Natural killer cell treated with Interleukin-12 subunit alpha and Interleukin-12 subunit beta and Interleukin-15 and Interleukin-18, amount 100 ng/mL, for 72 hours (primary cell): ENCODE data around the gene SEMA7A. TPM values are rescaled to one million over a fixed set of nuclear protein-coding genes. Genes with fewer than 3 reads are reported as not detected.

Source experiments
- ATAC-seq, 2 donors: fragments of 150-1000 bp; cut with Tn5 transposase in 1 of 2; sonication (Bioruptor Pico), chemical (Tn5 transposase) in 1 of 2; 2 replicates each; pipeline ENCODE4 v1.10.0; 2021
- DNase-seq: peaks from one replicate; pipeline ENCODE4 v3.0.0; 2022; ENCODE audit warnings: low spot score
- H3K27ac Mint-ChIP-seq, 2 donors: 1 replicate in 1 of 2; 2 replicates in 1 of 2; pipeline ENCODE4 v1.8.0; 2022; ENCODE audit warnings: mixed read lengths in 2 of 2, mild to moderate bottlenecking in 1 of 2, moderate library complexity in 1 of 2
- H3K27me3 Mint-ChIP-seq, 2 donors: 1 replicate in 1 of 2; 2 replicates in 1 of 2; pipeline ENCODE4 v1.8.0; 2022; ENCODE audit warnings: mixed read lengths in 2 of 2
- H3K36me3 Mint-ChIP-seq: one replicate; pipeline ENCODE4 v1.8.0; 2022; ENCODE audit warnings: mixed read lengths
- H3K4me1 Mint-ChIP-seq, 2 donors: 1 replicate in 1 of 2; 2 replicates in 1 of 2; pipeline ENCODE4 v1.8.0; 2022; ENCODE audit warnings: low read depth in 2 of 2, mixed read lengths in 2 of 2, mild to moderate bottlenecking in 1 of 2
- H3K4me3 Mint-ChIP-seq: one replicate; pipeline ENCODE4 v1.8.0; 2022; ENCODE audit warnings: mixed read lengths
- H3K9me3 Mint-ChIP-seq: 2 replicates; pipeline ENCODE4 v1.8.0; 2022; ENCODE audit warnings: mixed read lengths
- total RNA-seq, 2 donors: library from RNA; stranded (reverse); gene quantifications; one replicate each; pipeline ENCODE4 v1.2.3, GENCODE V29; 2022

The SEMA7A gene
- total RNA-seq, 2 donors from 2014 or later: 32.1 to 40.8 TPM

GRCh38 chr15:74431116-74431515, 2.6 kb downstream of the SEMA7A start:
- peak overlapping the region; percentile 89 for H3K4me3 Mint-ChIP-seq
- ATAC-seq: no peak

GRCh38 chr15:74430510-74430951, 3.2 kb downstream of the SEMA7A start:
- Mint-ChIP-seq H3K27me3 (no peaks in the 10 kb centered on the region), H3K27ac (no peak overlapping the region), H3K9me3 (no peaks in the 10 kb centered on the region), H3K4me3 (no peak overlapping the region), H3K36me3 (no peaks in the 10 kb centered on the region), H3K4me1 (peaks cover 59 to 62% of the 10 kb centered on the region in 2 donors)
- ATAC-seq: no peak
- no peak for DNase-seq

More at GRCh38 chr15:74431116-74431515, 2.6 kb downstream of the SEMA7A start:
- Mint-ChIP-seq H3K9me3 (no peaks in the 10 kb centered on the region), H3K36me3 (no peaks in the 10 kb centered on the region), H3K27me3 (no peaks in the 10 kb centered on the region), H3K4me1 (peaks cover 64 to 65% of the 10 kb centered on the region in 2 donors), H3K27ac (peak overlapping the region; percentile 61 to 75)
- DNase-seq: no peak

- no peaks in the 10 kb centered on the region for H3K27me3 Mint-ChIP-seq
- no peaks in the 10 kb centered on the region for H3K36me3 Mint-ChIP-seq
- H3K4me1 Mint-ChIP-seq: peaks cover 56 to 57% of the 10 kb centered on the region in 2 donors
- ATAC-seq: no peak
- DNase-seq: no peak
- peak overlapping the region in 1 of 2 donors; percentile 31 for H3K27ac Mint-ChIP-seq
- H3K4me3 Mint-ChIP-seq: peak overlapping the region; percentile 65
- H3K9me3 Mint-ChIP-seq: no peaks in the 10 kb centered on the region
Measured at GRCh38 chr15:74429781-74430400, 3.9 kb downstream of the SEMA7A start.

GRCh38 chr15:74428970-74429780, 4.6 kb downstream of the SEMA7A start:
- Mint-ChIP-seq H3K27ac (peak overlapping the region in 1 of 2 donors; percentile 26), H3K4me3 (peak overlapping the region; percentile 65), H3K36me3 (no peaks in the 10 kb centered on the region), H3K9me3 (no peaks in the 10 kb centered on the region), H3K27me3 (no peaks in the 10 kb centered on the region), H3K4me1 (peaks cover 55 to 56% of the 10 kb centered on the region in 2 donors)
- DNase-seq: no peak
- no peak for ATAC-seq

GRCh38 chr15:74428442-74428787, 5.3 kb downstream of the SEMA7A start:
- DNase-seq: no peak
- no peaks in the 10 kb centered on the region for H3K9me3 Mint-ChIP-seq
- no peaks in the 10 kb centered on the region for H3K27me3 Mint-ChIP-seq
- H3K36me3 Mint-ChIP-seq: no peaks in the 10 kb centered on the region
- peak overlapping the region; percentile 38 for H3K4me3 Mint-ChIP-seq
- no peak for ATAC-seq
- H3K27ac Mint-ChIP-seq: peak overlapping the region; percentile 26 to 31
- peaks cover 55 to 60% of the 10 kb centered on the region in 2 donors for H3K4me1 Mint-ChIP-seq

- no peak for ATAC-seq
- H3K36me3 Mint-ChIP-seq: no peaks in the 10 kb centered on the region
- peak overlapping the region; percentile 26 to 31 for H3K27ac Mint-ChIP-seq
- DNase-seq: no peak
- H3K4me1 Mint-ChIP-seq: peaks cover 56 to 60% of the 10 kb centered on the region in 2 donors
- H3K27me3 Mint-ChIP-seq: no peaks in the 10 kb centered on the region
- H3K4me3 Mint-ChIP-seq: peak overlapping the region; percentile 38
- no peaks in the 10 kb centered on the region for H3K9me3 Mint-ChIP-seq
Measured at GRCh38 chr15:74427607-74428441, 5.9 kb downstream of the SEMA7A start.

GRCh38 chr15:74426404-74427281, 7.1 kb downstream of the SEMA7A start:
- Mint-ChIP-seq H3K27me3 (no peaks in the 10 kb centered on the region), H3K9me3 (no peaks in the 10 kb centered on the region), H3K4me3 (no peak overlapping the region), H3K36me3 (no peaks in the 10 kb centered on the region), H3K4me1 (peaks cover 49 to 50% of the 10 kb centered on the region in 2 donors), H3K27ac (peak overlapping the region in 1 of 2 donors; percentile 22)
- ATAC-seq (no peak), DNase-seq (no peak)

- Mint-ChIP-seq H3K27ac (peak overlapping the region in 1 of 2 donors; percentile 22), H3K4me1 (peaks cover 42 to 46% of the 10 kb centered on the region in 2 donors), H3K27me3 (no peaks in the 10 kb centered on the region), H3K4me3 (no peak overlapping the region), H3K9me3 (no peaks in the 10 kb centered on the region), H3K36me3 (no peaks in the 10 kb centered on the region)
- ATAC-seq (no peak), DNase-seq (no peak)
Measured at GRCh38 chr15:74425630-74426029, 8.1 kb downstream of the SEMA7A start.

GRCh38 chr15:74424901-74425528, 8.7 kb downstream of the SEMA7A start:
- DNase-seq (no peak), ATAC-seq (no peak)
- Mint-ChIP-seq H3K9me3 (no peaks in the 10 kb centered on the region), H3K4me1 (peaks cover 44 to 48% of the 10 kb centered on the region in 2 donors), H3K27me3 (no peaks in the 10 kb centered on the region), H3K36me3 (no peaks in the 10 kb centered on the region), H3K4me3 (no peak overlapping the region), H3K27ac (peak overlapping the region in 1 of 2 donors; percentile 66)

GRCh38 chr15:74423431-74424257, 10.1 kb downstream of the SEMA7A start:
- ATAC-seq (no peak), DNase-seq (no peak)
- no peaks in the 10 kb centered on the region for H3K27me3 Mint-ChIP-seq
- H3K4me1 Mint-ChIP-seq: peaks cover 39 to 44% of the 10 kb centered on the region in 2 donors
- H3K27ac Mint-ChIP-seq: peak overlapping the region in 1 of 2 donors; percentile 66
- no peaks in the 10 kb centered on the region for H3K9me3 Mint-ChIP-seq
- no peaks in the 10 kb centered on the region for H3K36me3 Mint-ChIP-seq
- H3K4me3 Mint-ChIP-seq: no peak overlapping the region

- no peak overlapping the region for H3K4me3 Mint-ChIP-seq
- DNase-seq: no peak
Measured at GRCh38 chr15:74422652-74423430, 10.9 kb downstream of the SEMA7A start.

More at GRCh38 chr15:74422652-74423430, 10.9 kb downstream of the SEMA7A start:
- Mint-ChIP-seq H3K4me1 (peaks cover 34 to 40% of the 10 kb centered on the region in 2 donors), H3K27me3 (no peaks in the 10 kb centered on the region), H3K9me3 (no peaks in the 10 kb centered on the region), H3K27ac (no peak overlapping the region), H3K36me3 (no peaks in the 10 kb centered on the region)
- no peak for ATAC-seq
